ENCODE results near the gene CXCL14.

DNA sequence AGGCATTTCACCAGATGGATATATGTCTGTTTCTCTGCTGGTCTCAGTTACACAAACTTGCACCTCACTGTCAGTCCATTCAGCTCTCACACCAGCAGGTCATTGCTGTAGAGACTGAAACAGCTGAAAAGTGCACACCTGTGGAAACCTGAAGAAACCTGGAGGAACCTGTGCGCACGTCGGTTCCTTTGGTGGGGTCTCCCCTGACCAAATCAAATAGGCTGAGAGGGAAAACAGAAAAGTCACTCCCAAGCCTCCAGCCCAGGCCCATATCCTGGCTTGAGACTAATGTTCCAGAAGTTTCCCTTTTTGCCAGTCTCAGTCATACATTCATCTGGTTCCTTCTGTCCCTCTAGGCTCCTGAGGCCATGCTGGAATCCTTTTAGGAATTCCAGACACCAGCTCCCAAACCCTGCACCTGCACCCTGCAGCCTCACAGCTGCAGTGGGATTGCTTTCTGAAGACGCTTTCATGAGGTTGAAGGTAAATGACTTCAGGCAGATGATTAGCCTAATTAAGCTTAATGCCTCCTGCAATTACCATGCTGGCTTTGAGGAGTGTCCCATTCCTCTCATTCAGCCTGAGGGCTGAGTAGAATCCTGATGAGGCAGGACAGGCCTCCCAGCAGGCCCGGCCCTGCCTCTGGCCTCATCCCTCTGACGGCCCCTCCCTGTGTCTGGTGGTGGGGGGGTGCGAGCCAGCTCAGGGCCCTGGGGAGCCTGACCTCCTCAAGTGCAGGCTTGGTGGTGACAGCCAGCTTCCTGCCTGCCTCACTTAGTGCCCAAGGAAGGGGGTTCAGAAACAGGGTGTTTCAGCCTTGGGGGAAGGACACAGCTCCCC lies 24.3 kb upstream of the CXCL14 start:
- TF ChIP-seq, protein P1, sequence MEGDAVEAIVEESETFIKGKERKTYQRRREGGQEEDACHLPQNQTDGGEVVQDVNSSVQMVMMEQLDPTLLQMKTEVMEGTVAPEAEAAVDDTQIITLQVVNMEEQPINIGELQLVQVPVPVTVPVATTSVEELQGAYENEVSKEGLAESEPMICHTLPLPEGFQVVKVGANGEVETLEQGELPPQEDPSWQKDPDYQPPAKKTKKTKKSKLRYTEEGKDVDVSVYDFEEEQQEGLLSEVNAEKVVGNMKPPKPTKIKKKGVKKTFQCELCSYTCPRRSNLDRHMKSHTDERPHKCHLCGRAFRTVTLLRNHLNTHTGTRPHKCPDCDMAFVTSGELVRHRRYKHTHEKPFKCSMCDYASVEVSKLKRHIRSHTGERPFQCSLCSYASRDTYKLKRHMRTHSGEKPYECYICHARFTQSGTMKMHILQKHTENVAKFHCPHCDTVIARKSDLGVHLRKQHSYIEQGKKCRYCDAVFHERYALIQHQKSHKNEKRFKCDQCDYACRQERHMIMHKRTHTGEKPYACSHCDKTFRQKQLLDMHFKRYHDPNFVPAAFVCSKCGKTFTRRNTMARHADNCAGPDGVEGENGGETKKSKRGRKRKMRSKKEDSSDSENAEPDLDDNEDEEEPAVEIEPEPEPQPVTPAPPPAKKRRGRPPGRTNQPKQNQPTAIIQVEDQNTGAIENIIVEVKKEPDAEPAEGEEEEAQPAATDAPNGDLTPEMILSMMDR (IDR thresholded peaks at IDR 0.05) = no peak
- no peak for TF ChIP-seq POLR2A (IDR thresholded peaks at IDR 0.05)

All from adrenal gland (tissue), 5 donors.